ENCODE measurements around the gene OR4F6.

DNA sequence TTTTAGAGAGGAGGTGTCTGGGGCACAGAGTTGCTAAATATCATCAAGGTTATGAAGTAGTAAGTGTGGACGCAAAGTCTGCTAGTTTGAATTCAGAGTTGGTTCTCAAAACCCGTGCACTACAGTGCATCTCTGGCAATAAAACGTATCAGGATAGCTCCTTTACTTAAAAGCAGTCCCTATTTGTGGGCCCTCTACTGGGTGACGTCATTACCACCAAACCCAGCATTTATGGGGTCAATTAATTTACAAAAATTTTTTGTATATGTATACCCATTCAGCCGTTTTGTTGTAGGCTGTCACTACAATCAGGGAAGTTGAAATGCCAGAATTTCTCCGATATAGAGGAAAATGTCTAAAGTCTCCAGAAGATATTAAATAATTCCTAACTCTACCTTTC lies 17.5 kb downstream of the OR4F6 start:
- TF ChIP-seq, protein P1, sequence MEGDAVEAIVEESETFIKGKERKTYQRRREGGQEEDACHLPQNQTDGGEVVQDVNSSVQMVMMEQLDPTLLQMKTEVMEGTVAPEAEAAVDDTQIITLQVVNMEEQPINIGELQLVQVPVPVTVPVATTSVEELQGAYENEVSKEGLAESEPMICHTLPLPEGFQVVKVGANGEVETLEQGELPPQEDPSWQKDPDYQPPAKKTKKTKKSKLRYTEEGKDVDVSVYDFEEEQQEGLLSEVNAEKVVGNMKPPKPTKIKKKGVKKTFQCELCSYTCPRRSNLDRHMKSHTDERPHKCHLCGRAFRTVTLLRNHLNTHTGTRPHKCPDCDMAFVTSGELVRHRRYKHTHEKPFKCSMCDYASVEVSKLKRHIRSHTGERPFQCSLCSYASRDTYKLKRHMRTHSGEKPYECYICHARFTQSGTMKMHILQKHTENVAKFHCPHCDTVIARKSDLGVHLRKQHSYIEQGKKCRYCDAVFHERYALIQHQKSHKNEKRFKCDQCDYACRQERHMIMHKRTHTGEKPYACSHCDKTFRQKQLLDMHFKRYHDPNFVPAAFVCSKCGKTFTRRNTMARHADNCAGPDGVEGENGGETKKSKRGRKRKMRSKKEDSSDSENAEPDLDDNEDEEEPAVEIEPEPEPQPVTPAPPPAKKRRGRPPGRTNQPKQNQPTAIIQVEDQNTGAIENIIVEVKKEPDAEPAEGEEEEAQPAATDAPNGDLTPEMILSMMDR (IDR thresholded peaks at IDR 0.05), result no peak
- no peak for TF ChIP-seq POLR2A (IDR thresholded peaks at IDR 0.05)
